ENCODE results near the gene CMTM3.
A peak's percentile ranks its signal among the peaks of the same experiment; 100 is the strongest.

CMTM3 gene

DNA sequence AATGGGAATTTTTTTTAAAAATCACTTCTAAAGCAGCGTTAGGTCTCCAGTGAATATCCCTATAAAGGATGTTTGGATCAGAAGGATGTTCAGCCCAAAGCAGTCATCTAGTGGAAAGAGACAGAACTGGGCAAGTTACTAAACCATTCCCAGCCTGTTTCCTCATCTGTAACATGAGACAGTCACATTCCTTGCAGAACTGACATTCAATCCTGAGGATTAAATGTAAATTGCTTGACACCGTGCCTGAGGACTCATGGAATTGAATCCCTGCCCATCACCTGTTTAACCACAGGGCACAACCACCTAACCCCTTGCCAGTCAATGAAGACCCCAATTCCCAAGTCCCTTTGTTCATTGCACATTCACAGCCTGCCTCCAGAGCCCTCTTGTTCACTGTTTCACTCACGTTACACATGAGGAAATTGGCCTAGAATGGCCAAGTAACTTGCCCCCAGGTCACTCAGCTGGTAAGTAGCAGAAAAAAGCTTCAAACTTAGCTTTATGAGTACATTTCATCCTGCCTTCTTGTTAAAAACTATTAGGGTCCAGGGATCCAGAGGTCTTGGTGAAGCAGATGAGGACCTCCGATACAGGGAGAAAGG is 23.8 kb upstream of the CMTM3 start:
- POLR2A ChIA-PET = no interaction called here
- Histone ChIP-seq H3K4me3 (ENCODE audit: low read depth, low read length) (no peak overlapping the region), H3K9me3 (ENCODE audit: control insufficient read depth, insufficient read depth, low read depth, low read length) (no peaks in the 10 kb centered on the region), H3K4me1 (ENCODE audit: control insufficient read depth, insufficient read depth, low read length) (peaks cover 12% of the 10 kb centered on the region), H3K36me3 (ENCODE audit: control insufficient read depth in 2 of 2, insufficient read depth in 1 of 2, low read length in 2 of 2) (no peaks in the 10 kb centered on the region), H3K27ac (ENCODE audit: extremely low read depth, low read depth, low read length) (no peak overlapping the region)
- CTCF ChIA-PET = interaction anchor here (1.2 to 1.6 kb wide), 4 partner anchors 9 to 250 kb away, joined by 3 to 4 read pairs (median 3); partner anchors contain the start of gene NAE1
- TF ChIP-seq ZNF366 (tag by site-specific recombination; conservative IDR thresholded peaks at IDR 0.05) (0 out of 2 replicates have a peak, but pooled peaks have one; percentile 31), ZSCAN23 (tag by site-specific recombination; IDR thresholded peaks at IDR 0.05) (no peak), ZNF433 (tag by site-specific recombination; IDR thresholded peaks at IDR 0.05; ENCODE audit: low read depth) (no peak), ZNF660 (tag by site-specific recombination; IDR thresholded peaks at IDR 0.05) (0 out of 2 replicates have a peak, but pooled peaks have one; percentile 39), ZNF624 (tag by site-specific recombination; IDR thresholded peaks at IDR 0.05) (no peak), SP2 (tag by site-specific recombination; IDR thresholded peaks at IDR 0.05) (no peak), RBAK (tag by site-specific recombination; IDR thresholded peaks at IDR 0.05) (no peak), KLF1 (tag by site-specific recombination; IDR thresholded peaks at IDR 0.05) (peak; percentile 14; the same call in 1 of the 2 replicates), ZNF501 (tag by site-specific recombination; IDR thresholded peaks at IDR 0.05) (no peak), ZNF629 (tag by site-specific recombination; IDR thresholded peaks at IDR 0.05) (0 out of 2 replicates have a peak, but pooled peaks have one; percentile 35), SCRT2 (tag by site-specific recombination; IDR thresholded peaks at IDR 0.05) (0 out of 2 replicates have a peak, but pooled peaks have one; percentile 41), ZNF157 (tag by site-specific recombination; IDR thresholded peaks at IDR 0.05) (no peak), ZNF426 (tag by site-specific recombination; IDR thresholded peaks at IDR 0.05) (no peak), KLF10 (tag by site-specific recombination; IDR thresholded peaks at IDR 0.05) (no peak), WT1 (tag by site-specific recombination; IDR thresholded peaks at IDR 0.05) (no peak), ZNF677 (tag by site-specific recombination; IDR thresholded peaks at IDR 0.05) (no peak), ZEB2 (tag by site-specific recombination; IDR thresholded peaks at IDR 0.05) (peak; percentile 63; the same call in 1 of the 2 replicates), ZBTB17 (tag by site-specific recombination; IDR thresholded peaks at IDR 0.05) (peak; percentile 45; the same call in 1 of the 2 replicates), ZNF10 (tag by site-specific recombination; IDR thresholded peaks at IDR 0.05) (peak; percentile 95)
- TF ChIP-seq, protein P1, sequence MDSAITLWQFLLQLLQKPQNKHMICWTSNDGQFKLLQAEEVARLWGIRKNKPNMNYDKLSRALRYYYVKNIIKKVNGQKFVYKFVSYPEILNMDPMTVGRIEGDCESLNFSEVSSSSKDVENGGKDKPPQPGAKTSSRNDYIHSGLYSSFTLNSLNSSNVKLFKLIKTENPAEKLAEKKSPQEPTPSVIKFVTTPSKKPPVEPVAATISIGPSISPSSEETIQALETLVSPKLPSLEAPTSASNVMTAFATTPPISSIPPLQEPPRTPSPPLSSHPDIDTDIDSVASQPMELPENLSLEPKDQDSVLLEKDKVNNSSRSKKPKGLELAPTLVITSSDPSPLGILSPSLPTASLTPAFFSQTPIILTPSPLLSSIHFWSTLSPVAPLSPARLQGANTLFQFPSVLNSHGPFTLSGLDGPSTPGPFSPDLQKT (IDR thresholded peaks at IDR 0.05; ENCODE audit: borderline replicate concordance, low read depth, low read length) = no peak
- TF ChIP-seq, protein P2, sequence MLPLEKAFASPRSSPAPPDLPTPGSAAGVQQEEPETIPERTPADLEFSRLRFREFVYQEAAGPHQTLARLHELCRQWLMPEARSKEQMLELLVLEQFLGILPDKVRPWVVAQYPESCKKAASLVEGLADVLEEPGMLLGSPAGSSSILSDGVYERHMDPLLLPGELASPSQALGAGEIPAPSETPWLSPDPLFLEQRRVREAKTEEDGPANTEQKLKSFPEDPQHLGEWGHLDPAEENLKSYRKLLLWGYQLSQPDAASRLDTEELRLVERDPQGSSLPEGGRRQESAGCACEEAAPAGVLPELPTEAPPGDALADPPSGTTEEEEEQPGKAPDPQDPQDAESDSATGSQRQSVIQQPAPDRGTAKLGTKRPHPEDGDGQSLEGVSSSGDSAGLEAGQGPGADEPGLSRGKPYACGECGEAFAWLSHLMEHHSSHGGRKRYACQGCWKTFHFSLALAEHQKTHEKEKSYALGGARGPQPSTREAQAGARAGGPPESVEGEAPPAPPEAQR (tag by site-specific recombination; IDR thresholded peaks at IDR 0.05) = no peak
- TF ChIP-seq, protein P3, sequence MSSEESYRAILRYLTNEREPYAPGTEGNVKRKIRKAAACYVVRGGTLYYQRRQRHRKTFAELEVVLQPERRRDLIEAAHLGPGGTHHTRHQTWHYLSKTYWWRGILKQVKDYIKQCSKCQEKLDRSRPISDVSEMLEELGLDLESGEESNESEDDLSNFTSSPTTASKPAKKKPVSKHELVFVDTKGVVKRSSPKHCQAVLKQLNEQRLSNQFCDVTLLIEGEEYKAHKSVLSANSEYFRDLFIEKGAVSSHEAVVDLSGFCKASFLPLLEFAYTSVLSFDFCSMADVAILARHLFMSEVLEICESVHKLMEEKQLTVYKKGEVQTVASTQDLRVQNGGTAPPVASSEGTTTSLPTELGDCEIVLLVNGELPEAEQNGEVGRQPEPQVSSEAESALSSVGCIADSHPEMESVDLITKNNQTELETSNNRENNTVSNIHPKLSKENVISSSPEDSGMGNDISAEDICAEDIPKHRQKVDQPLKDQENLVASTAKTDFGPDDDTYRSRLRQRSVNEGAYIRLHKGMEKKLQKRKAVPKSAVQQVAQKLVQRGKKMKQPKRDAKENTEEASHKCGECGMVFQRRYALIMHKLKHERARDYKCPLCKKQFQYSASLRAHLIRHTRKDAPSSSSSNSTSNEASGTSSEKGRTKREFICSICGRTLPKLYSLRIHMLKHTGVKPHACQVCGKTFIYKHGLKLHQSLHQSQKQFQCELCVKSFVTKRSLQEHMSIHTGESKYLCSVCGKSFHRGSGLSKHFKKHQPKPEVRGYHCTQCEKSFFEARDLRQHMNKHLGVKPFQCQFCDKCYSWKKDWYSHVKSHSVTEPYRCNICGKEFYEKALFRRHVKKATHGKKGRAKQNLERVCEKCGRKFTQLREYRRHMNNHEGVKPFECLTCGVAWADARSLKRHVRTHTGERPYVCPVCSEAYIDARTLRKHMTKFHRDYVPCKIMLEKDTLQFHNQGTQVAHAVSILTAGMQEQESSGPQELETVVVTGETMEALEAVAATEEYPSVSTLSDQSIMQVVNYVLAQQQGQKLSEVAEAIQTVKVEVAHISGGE (tag by site-specific recombination; conservative IDR thresholded peaks at IDR 0.05; ENCODE audit: low read depth) = no peak
- TF ChIP-seq, protein P4, sequence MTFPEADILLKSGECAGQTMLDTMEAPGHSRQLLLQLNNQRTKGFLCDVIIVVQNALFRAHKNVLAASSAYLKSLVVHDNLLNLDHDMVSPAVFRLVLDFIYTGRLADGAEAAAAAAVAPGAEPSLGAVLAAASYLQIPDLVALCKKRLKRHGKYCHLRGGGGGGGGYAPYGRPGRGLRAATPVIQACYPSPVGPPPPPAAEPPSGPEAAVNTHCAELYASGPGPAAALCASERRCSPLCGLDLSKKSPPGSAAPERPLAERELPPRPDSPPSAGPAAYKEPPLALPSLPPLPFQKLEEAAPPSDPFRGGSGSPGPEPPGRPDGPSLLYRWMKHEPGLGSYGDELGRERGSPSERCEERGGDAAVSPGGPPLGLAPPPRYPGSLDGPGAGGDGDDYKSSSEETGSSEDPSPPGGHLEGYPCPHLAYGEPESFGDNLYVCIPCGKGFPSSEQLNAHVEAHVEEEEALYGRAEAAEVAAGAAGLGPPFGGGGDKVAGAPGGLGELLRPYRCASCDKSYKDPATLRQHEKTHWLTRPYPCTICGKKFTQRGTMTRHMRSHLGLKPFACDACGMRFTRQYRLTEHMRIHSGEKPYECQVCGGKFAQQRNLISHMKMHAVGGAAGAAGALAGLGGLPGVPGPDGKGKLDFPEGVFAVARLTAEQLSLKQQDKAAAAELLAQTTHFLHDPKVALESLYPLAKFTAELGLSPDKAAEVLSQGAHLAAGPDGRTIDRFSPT (tag by site-specific recombination; IDR thresholded peaks at IDR 0.05) = peak; percentile 69
- TF ChIP-seq, protein P5, sequence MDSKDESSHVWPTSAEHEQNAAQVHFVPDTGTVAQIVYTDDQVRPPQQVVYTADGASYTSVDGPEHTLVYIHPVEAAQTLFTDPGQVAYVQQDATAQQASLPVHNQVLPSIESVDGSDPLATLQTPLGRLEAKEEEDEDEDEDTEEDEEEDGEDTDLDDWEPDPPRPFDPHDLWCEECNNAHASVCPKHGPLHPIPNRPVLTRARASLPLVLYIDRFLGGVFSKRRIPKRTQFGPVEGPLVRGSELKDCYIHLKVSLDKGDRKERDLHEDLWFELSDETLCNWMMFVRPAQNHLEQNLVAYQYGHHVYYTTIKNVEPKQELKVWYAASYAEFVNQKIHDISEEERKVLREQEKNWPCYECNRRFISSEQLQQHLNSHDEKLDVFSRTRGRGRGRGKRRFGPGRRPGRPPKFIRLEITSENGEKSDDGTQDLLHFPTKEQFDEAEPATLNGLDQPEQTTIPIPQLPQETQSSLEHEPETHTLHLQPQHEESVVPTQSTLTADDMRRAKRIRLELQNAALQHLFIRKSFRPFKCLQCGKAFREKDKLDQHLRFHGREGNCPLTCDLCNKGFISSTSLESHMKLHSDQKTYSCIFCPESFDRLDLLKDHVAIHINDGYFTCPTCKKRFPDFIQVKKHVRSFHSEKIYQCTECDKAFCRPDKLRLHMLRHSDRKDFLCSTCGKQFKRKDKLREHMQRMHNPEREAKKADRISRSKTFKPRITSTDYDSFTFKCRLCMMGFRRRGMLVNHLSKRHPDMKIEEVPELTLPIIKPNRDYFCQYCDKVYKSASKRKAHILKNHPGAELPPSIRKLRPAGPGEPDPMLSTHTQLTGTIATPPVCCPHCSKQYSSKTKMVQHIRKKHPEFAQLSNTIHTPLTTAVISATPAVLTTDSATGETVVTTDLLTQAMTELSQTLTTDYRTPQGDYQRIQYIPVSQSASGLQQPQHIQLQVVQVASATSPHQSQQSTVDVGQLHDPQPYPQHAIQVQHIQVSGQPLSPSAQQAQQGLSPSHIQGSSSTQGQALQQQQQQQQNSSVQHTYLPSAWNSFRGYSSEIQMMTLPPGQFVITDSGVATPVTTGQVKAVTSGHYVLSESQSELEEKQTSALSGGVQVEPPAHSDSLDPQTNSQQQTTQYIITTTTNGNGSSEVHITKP (tag by site-specific recombination; IDR thresholded peaks at IDR 0.05) = peak; percentile 54
- TF ChIP-seq, protein P6, sequence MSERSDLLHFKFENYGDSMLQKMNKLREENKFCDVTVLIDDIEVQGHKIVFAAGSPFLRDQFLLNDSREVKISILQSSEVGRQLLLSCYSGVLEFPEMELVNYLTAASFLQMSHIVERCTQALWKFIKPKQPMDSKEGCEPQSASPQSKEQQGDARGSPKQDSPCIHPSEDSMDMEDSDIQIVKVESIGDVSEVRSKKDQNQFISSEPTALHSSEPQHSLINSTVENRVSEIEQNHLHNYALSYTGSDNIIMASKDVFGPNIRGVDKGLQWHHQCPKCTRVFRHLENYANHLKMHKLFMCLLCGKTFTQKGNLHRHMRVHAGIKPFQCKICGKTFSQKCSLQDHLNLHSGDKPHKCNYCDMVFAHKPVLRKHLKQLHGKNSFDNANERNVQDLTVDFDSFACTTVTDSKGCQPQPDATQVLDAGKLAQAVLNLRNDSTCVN (tag by site-specific recombination; optimal IDR thresholded peaks at IDR 0.05) = no peak

Data from HEK293 (cell line).